ENCODE results near the gene SLC41A3.

The SLC41A3 gene

GRCh38 chr3:126083913-126084767 is at the start of gene SLC41A3:
Gene SLC41A3 (minus strand): TSS chr3:126084124. CDS start chr3:126068219, 15,905 bp downstream.
- Mint-ChIP-seq H3K9me3 (peaks cover 7% of the 10 kb centered on the region), H3K4me3 (peak within 1 kb of the TSS; percentile 92), H3K4me1 (peaks cover 21% of the 10 kb centered on the region), H3K27me3 (no peaks in the 10 kb centered on the region), H3K36me3 (ENCODE audit: low read depth) (peaks cover 4% of the 10 kb centered on the region), H3K27ac (peak within 1 kb of the TSS; percentile 90)
- ATAC-seq (peak; percentile 95), DNase-seq (peak; percentile 90)

GRCh38 chr3:126133606-126134005 is 49.7 kb upstream of the SLC41A3 start:
- Mint-ChIP-seq H3K9me3 (no peaks in the 10 kb centered on the region), H3K36me3 (ENCODE audit: low read depth) (no peaks in the 10 kb centered on the region), H3K4me1 (no peaks in the 10 kb centered on the region), H3K27me3 (peaks cover 9% of the 10 kb centered on the region), H3K4me3 (no peak overlapping the region), H3K27ac (no peak overlapping the region)
- no peak for ATAC-seq
- DNase-seq, result no peak

GRCh38 chr3:126132751-126133511 is 49.0 kb upstream of the SLC41A3 start:
- Mint-ChIP-seq H3K4me3 (no peak overlapping the region), H3K9me3 (no peaks in the 10 kb centered on the region), H3K4me1 (no peaks in the 10 kb centered on the region), H3K27ac (no peak overlapping the region), H3K36me3 (ENCODE audit: low read depth) (no peaks in the 10 kb centered on the region), H3K27me3 (peaks cover 4% of the 10 kb centered on the region)
- no peak for ATAC-seq
- DNase-seq, result no peak

GRCh38 chr3:126131881-126132750 is 48.2 kb upstream of the SLC41A3 start:
- no peaks in the 10 kb centered on the region for H3K9me3 Mint-ChIP-seq
- ATAC-seq (no peak), DNase-seq (no peak)
- no peaks in the 10 kb centered on the region for H3K36me3 Mint-ChIP-seq (ENCODE audit: low read depth)
- H3K4me1 Mint-ChIP-seq, result no peaks in the 10 kb centered on the region
- H3K27ac Mint-ChIP-seq, result no peak overlapping the region
- H3K4me3 Mint-ChIP-seq, result no peak overlapping the region
- H3K27me3 Mint-ChIP-seq, result peaks cover 4% of the 10 kb centered on the region

GRCh38 chr3:126130981-126131745 is 47.2 kb upstream of the SLC41A3 start:
- no peaks in the 10 kb centered on the region for H3K9me3 Mint-ChIP-seq
- H3K27ac Mint-ChIP-seq, result no peak overlapping the region
- H3K4me3 Mint-ChIP-seq, result no peak overlapping the region
- no peak for DNase-seq
- no peaks in the 10 kb centered on the region for H3K4me1 Mint-ChIP-seq
- no peaks in the 10 kb centered on the region for H3K36me3 Mint-ChIP-seq (ENCODE audit: low read depth)
- peaks cover 4% of the 10 kb centered on the region for H3K27me3 Mint-ChIP-seq
- no peak for ATAC-seq

GRCh38 chr3:126130081-126130855 is 46.3 kb upstream of the SLC41A3 start:
- no peaks in the 10 kb centered on the region for H3K4me1 Mint-ChIP-seq
- H3K27me3 Mint-ChIP-seq, result peaks cover 4% of the 10 kb centered on the region
- ATAC-seq (no peak), DNase-seq (no peak)
- H3K36me3 Mint-ChIP-seq (ENCODE audit: low read depth), result no peaks in the 10 kb centered on the region
- H3K9me3 Mint-ChIP-seq, result no peaks in the 10 kb centered on the region
- no peak overlapping the region for H3K4me3 Mint-ChIP-seq
- no peak overlapping the region for H3K27ac Mint-ChIP-seq

GRCh38 chr3:126129398-126129891 is 45.5 kb upstream of the SLC41A3 start:
- H3K27me3 Mint-ChIP-seq, result peaks cover 4% of the 10 kb centered on the region
- no peaks in the 10 kb centered on the region for H3K4me1 Mint-ChIP-seq
- DNase-seq, result no peak
- no peak overlapping the region for H3K27ac Mint-ChIP-seq
- no peak for ATAC-seq
- H3K9me3 Mint-ChIP-seq, result no peaks in the 10 kb centered on the region
- H3K36me3 Mint-ChIP-seq (ENCODE audit: low read depth), result no peaks in the 10 kb centered on the region
- H3K4me3 Mint-ChIP-seq, result no peak overlapping the region

GRCh38 chr3:126128504-126129397 is 44.8 kb upstream of the SLC41A3 start:
- DNase-seq, result no peak

GRCh38 chr3:126127904-126128303 is 44.0 kb upstream of the SLC41A3 start:
- no peaks in the 10 kb centered on the region for H3K9me3 Mint-ChIP-seq
- H3K4me1 Mint-ChIP-seq, result no peaks in the 10 kb centered on the region
- H3K36me3 Mint-ChIP-seq (ENCODE audit: low read depth), result no peaks in the 10 kb centered on the region
- no peak overlapping the region for H3K27ac Mint-ChIP-seq
- H3K4me3 Mint-ChIP-seq, result no peak overlapping the region
- ATAC-seq (no peak), DNase-seq (no peak)
- peaks cover 2% of the 10 kb centered on the region for H3K27me3 Mint-ChIP-seq

More at GRCh38 chr3:126128504-126129397, 44.8 kb upstream of the SLC41A3 start:
- Mint-ChIP-seq H3K4me3 (no peak overlapping the region), H3K27ac (no peak overlapping the region), H3K27me3 (peaks cover 2% of the 10 kb centered on the region), H3K9me3 (no peaks in the 10 kb centered on the region), H3K4me1 (no peaks in the 10 kb centered on the region), H3K36me3 (ENCODE audit: low read depth) (no peaks in the 10 kb centered on the region)
- no peak for ATAC-seq

- ATAC-seq (no peak), DNase-seq (no peak)
- no peak overlapping the region for H3K27ac Mint-ChIP-seq
- no peaks in the 10 kb centered on the region for H3K4me1 Mint-ChIP-seq
- no peaks in the 10 kb centered on the region for H3K9me3 Mint-ChIP-seq
- no peaks in the 10 kb centered on the region for H3K36me3 Mint-ChIP-seq (ENCODE audit: low read depth)
- H3K4me3 Mint-ChIP-seq, result no peak overlapping the region
- peaks cover 2% of the 10 kb centered on the region for H3K27me3 Mint-ChIP-seq
These were observed 43.5 kb upstream of the SLC41A3 start for GRCh38 chr3:126127452-126127851.

- DNase-seq (no peak), ATAC-seq (no peak)
- Mint-ChIP-seq H3K4me3 (no peak overlapping the region), H3K27me3 (peaks cover 2% of the 10 kb centered on the region), H3K36me3 (ENCODE audit: low read depth) (no peaks in the 10 kb centered on the region), H3K4me1 (no peaks in the 10 kb centered on the region), H3K9me3 (no peaks in the 10 kb centered on the region), H3K27ac (no peak overlapping the region)
These were observed 43.0 kb upstream of the SLC41A3 start for GRCh38 chr3:126126811-126127431.

- no peaks in the 10 kb centered on the region for H3K4me1 Mint-ChIP-seq
- no peak for DNase-seq
- ATAC-seq, result no peak
- H3K4me3 Mint-ChIP-seq, result no peak overlapping the region
- no peak overlapping the region for H3K27ac Mint-ChIP-seq
- no peaks in the 10 kb centered on the region for H3K9me3 Mint-ChIP-seq
- peaks cover 2% of the 10 kb centered on the region for H3K27me3 Mint-ChIP-seq
- no peaks in the 10 kb centered on the region for H3K36me3 Mint-ChIP-seq (ENCODE audit: low read depth)
These were observed 42.4 kb upstream of the SLC41A3 start for GRCh38 chr3:126126286-126126685.
